ENCODE measurements around the gene NRG2.

GRCh38 chr5:139956342-139956741, 86.8 kb downstream of the NRG2 start:
- TF ChIP-seq POLR2AphosphoS5 (IDR thresholded peaks at IDR 0.05; ENCODE audit: low read depth, low read length) (no peak), SIN3A (IDR thresholded peaks at IDR 0.05; ENCODE audit: borderline replicate concordance, insufficient read depth, low read length) (no peak), TAF1 (IDR thresholded peaks at IDR 0.05; ENCODE audit: borderline replicate concordance, insufficient read depth, low read length) (no peak), REST (IDR thresholded peaks at IDR 0.05; ENCODE audit: insufficient read depth in 1 of 2, low read depth in 2 of 2, low read length in 2 of 2) (no peak)

Measured in PFSK-1 (cell line).